Endothelial cell (in vitro differentiated cells): ENCODE results near the gene CACNB4. TPM values are rescaled to one million over a fixed set of nuclear protein-coding genes. Genes with fewer than 3 reads are reported as not detected.

Experiments
- DNase-seq: peaks from one replicate; pipeline ENCODE4 v3.0.0; 2021; ENCODE audit warnings: low spot score
- H3K27ac Mint-ChIP-seq: one replicate; pipeline ENCODE4 v1.8.0; 2021; ENCODE audit warnings: mixed read lengths, inconsistent platforms; ENCODE audit not compliant: unreplicated experiment
- H3K27me3 Mint-ChIP-seq: one replicate; pipeline ENCODE4 v1.8.0; 2021; ENCODE audit warnings: mild to moderate bottlenecking, moderate library complexity, mixed read lengths, inconsistent platforms; ENCODE audit not compliant: unreplicated experiment
- H3K36me3 Mint-ChIP-seq: one replicate; pipeline ENCODE4 v1.8.0; 2021; ENCODE audit warnings: mild to moderate bottlenecking, low read depth, mixed read lengths, inconsistent platforms; ENCODE audit not compliant: unreplicated experiment
- H3K4me1 Mint-ChIP-seq: one replicate; pipeline ENCODE4 v1.8.0; 2021; ENCODE audit warnings: mild to moderate bottlenecking, mixed read lengths, inconsistent platforms; ENCODE audit not compliant: unreplicated experiment
- H3K4me3 Mint-ChIP-seq: one replicate; pipeline ENCODE4 v1.8.0; 2021; ENCODE audit warnings: mild to moderate bottlenecking, mixed read lengths, inconsistent platforms; ENCODE audit not compliant: unreplicated experiment
- H3K9me3 Mint-ChIP-seq: one replicate; pipeline ENCODE4 v1.8.0; 2021; ENCODE audit warnings: mixed read lengths, inconsistent platforms; ENCODE audit not compliant: unreplicated experiment
- CTCF ChIP-seq: fragments of 200-600 bp; sonication (generic); IDR thresholded peaks from one replicate; pipeline ENCODE4 v1.5.0; 2021; ENCODE audit warnings: antibody characterized with exemption; ENCODE audit not compliant: unreplicated experiment
- total RNA-seq: library from RNA; stranded (reverse); fragmentation: NEBNext Ultra II Directional; extraction: Animal tissue kit (Norgen Biotek cat#: 25700); gene quantifications from one replicate; pipeline ENCODE4 v1.2.1, GENCODE V29; 2021; ENCODE audit not compliant: unreplicated experiment

Gene CACNB4
- total RNA-seq, 1 donor from 2014 or later, result 1.5 TPM

- no peak overlapping the region for H3K4me3 Mint-ChIP-seq
- no peaks in the 10 kb centered on the region for H3K36me3 Mint-ChIP-seq
- DNase-seq, result no peak
- no peaks in the 10 kb centered on the region for H3K4me1 Mint-ChIP-seq
- H3K27me3 Mint-ChIP-seq, result peaks cover 1% of the 10 kb centered on the region
- no peaks in the 10 kb centered on the region for H3K9me3 Mint-ChIP-seq
- no peak overlapping the region for H3K27ac Mint-ChIP-seq
- no peak for TF ChIP-seq CTCF
These were observed 27.8 kb downstream of the CACNB4 start for GRCh38 chr2:152071092-152071491.

GRCh38 chr2:152068226-152068625 is 30.6 kb downstream of the CACNB4 start:
- no peak for TF ChIP-seq CTCF
- no peak overlapping the region for H3K27ac Mint-ChIP-seq
- peaks cover 1% of the 10 kb centered on the region for H3K27me3 Mint-ChIP-seq
- H3K4me3 Mint-ChIP-seq, result no peak overlapping the region
- no peaks in the 10 kb centered on the region for H3K36me3 Mint-ChIP-seq
- H3K4me1 Mint-ChIP-seq, result no peaks in the 10 kb centered on the region
- no peaks in the 10 kb centered on the region for H3K9me3 Mint-ChIP-seq
- DNase-seq, result no peak

DNA sequence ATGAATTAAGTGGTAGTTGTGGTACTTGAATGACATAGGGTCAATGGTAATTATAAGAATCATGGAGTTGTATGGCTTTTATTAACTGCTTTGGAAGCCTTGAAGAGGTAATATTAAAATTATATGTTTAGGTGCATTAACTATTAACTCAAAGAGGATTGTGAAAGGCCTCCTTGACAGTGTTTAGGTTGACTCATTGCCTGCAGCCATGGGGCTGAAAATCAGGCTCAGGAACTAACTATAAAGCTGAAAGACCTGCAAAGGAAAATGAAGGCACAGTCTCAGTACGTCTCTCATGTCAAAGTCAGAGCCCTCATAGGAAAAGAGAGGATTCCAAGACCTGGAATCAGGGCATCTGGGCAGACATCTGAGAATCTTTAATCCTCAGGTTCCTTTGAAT is 31.0 kb downstream of the CACNB4 start:
- H3K4me3 Mint-ChIP-seq, result no peak overlapping the region
- no peaks in the 10 kb centered on the region for H3K4me1 Mint-ChIP-seq
- H3K27me3 Mint-ChIP-seq, result no peaks in the 10 kb centered on the region
- H3K9me3 Mint-ChIP-seq, result no peaks in the 10 kb centered on the region
- no peak for DNase-seq
- no peak for TF ChIP-seq CTCF
- H3K27ac Mint-ChIP-seq, result no peak overlapping the region
- H3K36me3 Mint-ChIP-seq, result no peaks in the 10 kb centered on the region

DNA sequence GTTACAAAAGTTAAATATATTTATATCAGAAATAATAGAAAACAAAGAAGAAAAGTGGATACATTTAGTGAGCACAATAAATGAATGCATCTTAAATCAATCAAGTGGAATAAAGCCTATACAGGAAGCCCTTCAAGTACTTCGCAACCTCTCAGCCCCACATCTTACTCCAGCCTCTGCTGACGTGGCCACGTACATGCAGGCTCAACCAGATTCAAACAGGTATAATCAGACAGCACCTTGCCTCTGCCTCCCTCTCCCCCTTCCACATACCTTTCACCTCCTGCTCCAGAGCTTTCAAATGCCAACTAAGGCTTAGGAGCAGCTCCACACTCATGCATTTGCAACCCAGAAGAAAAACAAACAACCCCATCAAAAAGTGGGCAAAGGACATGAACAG is 32.9 kb downstream of the CACNB4 start:
- DNase-seq, result no peak
- Mint-ChIP-seq H3K4me1 (no peaks in the 10 kb centered on the region), H3K27ac (no peak overlapping the region), H3K27me3 (no peaks in the 10 kb centered on the region), H3K36me3 (no peaks in the 10 kb centered on the region), H3K4me3 (no peak overlapping the region), H3K9me3 (no peaks in the 10 kb centered on the region)
- no peak for TF ChIP-seq CTCF

DNA sequence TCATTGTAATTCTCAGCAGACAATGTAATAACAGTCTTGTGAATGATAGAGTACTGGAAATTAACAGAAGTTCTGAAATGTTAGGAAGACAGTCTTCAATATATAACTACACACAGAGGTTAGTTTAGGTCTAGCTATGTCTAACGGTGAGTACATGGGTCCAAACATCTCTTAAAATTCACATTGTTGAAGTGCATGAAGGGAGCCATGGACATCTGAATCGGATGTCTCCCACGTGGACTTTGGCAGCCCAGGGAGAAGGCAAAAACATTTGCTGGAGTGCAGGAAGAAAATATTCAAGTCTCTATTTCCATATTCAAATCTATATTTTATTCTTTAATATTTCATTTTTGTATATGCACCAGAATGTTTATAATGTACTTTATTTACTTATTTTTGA is 34.8 kb downstream of the CACNB4 start:
- H3K4me3 Mint-ChIP-seq, result no peak overlapping the region
- H3K36me3 Mint-ChIP-seq, result no peaks in the 10 kb centered on the region
- no peaks in the 10 kb centered on the region for H3K9me3 Mint-ChIP-seq
- no peaks in the 10 kb centered on the region for H3K27me3 Mint-ChIP-seq
- no peak for DNase-seq
- no peaks in the 10 kb centered on the region for H3K4me1 Mint-ChIP-seq
- H3K27ac Mint-ChIP-seq, result no peak overlapping the region
- no peak for TF ChIP-seq CTCF
